ENCODE results near the gene DEPDC5.

- TF ChIP-seq EZH2phosphoT487 (IDR thresholded peaks at IDR 0.05; ENCODE audit: insufficient read depth, low read depth) (no peak), EZH2 (IDR thresholded peaks at IDR 0.05; ENCODE audit: insufficient read depth, poor library complexity, severe bottlenecking) (no peak)
Measured at GRCh38 chr22:31933406-31933805, 179.6 kb downstream of the DEPDC5 start.

All from GM23248 (cell line).